ENCODE measurements around the gene ZNF408.

DNA sequence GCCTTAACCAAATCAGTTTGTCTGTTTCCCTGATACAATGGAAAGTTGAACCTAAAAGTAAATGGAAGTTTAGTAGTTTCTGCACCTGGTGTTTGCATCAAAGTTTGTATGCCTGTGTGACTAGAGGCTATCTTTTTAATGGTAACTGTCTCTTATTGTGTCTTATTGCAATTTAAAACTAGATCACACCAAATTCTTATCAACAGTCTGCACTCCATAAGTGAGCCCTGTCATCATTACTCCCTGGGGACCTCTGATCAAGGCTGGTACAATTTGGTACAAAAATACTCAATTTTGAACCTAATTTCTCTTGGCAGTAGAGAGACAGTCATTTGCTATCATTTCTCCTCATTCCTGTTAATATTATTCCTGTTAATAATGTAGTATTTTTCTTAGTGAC, 38.5 kb upstream of the ZNF408 start:
- TF ChIP-seq, protein P1, sequence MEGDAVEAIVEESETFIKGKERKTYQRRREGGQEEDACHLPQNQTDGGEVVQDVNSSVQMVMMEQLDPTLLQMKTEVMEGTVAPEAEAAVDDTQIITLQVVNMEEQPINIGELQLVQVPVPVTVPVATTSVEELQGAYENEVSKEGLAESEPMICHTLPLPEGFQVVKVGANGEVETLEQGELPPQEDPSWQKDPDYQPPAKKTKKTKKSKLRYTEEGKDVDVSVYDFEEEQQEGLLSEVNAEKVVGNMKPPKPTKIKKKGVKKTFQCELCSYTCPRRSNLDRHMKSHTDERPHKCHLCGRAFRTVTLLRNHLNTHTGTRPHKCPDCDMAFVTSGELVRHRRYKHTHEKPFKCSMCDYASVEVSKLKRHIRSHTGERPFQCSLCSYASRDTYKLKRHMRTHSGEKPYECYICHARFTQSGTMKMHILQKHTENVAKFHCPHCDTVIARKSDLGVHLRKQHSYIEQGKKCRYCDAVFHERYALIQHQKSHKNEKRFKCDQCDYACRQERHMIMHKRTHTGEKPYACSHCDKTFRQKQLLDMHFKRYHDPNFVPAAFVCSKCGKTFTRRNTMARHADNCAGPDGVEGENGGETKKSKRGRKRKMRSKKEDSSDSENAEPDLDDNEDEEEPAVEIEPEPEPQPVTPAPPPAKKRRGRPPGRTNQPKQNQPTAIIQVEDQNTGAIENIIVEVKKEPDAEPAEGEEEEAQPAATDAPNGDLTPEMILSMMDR (conservative IDR thresholded peaks at IDR 0.05; ENCODE audit: low read length), result no peak
- TF ChIP-seq EZH2phosphoT487 (IDR thresholded peaks at IDR 0.05; ENCODE audit: borderline replicate concordance, low read depth, low read length), result no peak

Measured in OCI-LY7 (cell line).